Gastroesophageal sphincter (tissue), 3 donors: ENCODE data around the gene HDAC11.

Experiments
- CTCF ChIP-seq, 4 experiments: fragments of 200-600 bp in 2 of 4; fragments of 450-650 bp in 2 of 4; sonication (generic) in 1 of 4; IDR thresholded peaks; one replicate each; pipeline ENCODE4 v1.5.1; 2017 to 2019; ENCODE audit warnings: antibody characterized with exemption in 4 of 4, mild to moderate bottlenecking in 2 of 4, moderate library complexity in 2 of 4
- EP300 ChIP-seq: sonication (generic); formaldehyde crosslinking; IDR thresholded peaks from one replicate; pipeline ENCODE4 v1.6.1; 2017; ENCODE audit warnings: antibody characterized with exemption, mild to moderate bottlenecking
- POLR2A ChIP-seq, 2 donors: fragments of 450-650 bp; IDR thresholded peaks; one replicate each; pipeline ENCODE4 v1.6.1; 2017; ENCODE audit warnings: antibody characterized with exemption in 2 of 2, mild to moderate bottlenecking in 2 of 2, moderate library complexity in 1 of 2

GRCh38 chr3:13475871-13476590 lies 4.1 kb upstream of the HDAC11 start:
- no peak for TF ChIP-seq CTCF (IDR thresholded peaks at IDR 0.05)
- TF ChIP-seq POLR2A (IDR thresholded peaks at IDR 0.05): no peak
- no peak for TF ChIP-seq EP300
